Endometrial microvascular endothelial cells (primary cell): ENCODE data around the gene TRIM49. TPM values are rescaled to one million over a fixed set of nuclear protein-coding genes. Genes with fewer than 3 reads are reported as not detected.
"Not testable (repeated sequence)": the region's sequence is repeated elsewhere in the genome, so short reads cannot be mapped to it uniquely, and the experiment has no call there.

Source experiments
- in situ Hi-C: cut with HindIII; loops from 2 replicates; pipeline ENCODE4 v1.10.0; 2017; ENCODE audit warnings: low sequenced_read_pairs, low pct_unique_long_range_greater_than_20kb; ENCODE audit errors: inconsistent ontology term
- total RNA-seq: library from RNA; depleted of rRNA; stranded (reverse); fragments of >200 nt; gene quantifications from one replicate; pipeline ENCODE4 v1.2.3, GENCODE V29; 2015; ENCODE audit errors: inconsistent ontology term

The TRIM49 gene, protein sequence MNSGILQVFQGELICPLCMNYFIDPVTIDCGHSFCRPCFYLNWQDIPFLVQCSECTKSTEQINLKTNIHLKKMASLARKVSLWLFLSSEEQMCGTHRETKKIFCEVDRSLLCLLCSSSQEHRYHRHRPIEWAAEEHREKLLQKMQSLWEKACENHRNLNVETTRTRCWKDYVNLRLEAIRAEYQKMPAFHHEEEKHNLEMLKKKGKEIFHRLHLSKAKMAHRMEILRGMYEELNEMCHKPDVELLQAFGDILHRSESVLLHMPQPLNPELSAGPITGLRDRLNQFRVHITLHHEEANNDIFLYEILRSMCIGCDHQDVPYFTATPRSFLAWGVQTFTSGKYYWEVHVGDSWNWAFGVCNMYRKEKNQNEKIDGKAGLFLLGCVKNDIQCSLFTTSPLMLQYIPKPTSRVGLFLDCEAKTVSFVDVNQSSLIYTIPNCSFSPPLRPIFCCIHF
- not detected for total RNA-seq

DNA sequence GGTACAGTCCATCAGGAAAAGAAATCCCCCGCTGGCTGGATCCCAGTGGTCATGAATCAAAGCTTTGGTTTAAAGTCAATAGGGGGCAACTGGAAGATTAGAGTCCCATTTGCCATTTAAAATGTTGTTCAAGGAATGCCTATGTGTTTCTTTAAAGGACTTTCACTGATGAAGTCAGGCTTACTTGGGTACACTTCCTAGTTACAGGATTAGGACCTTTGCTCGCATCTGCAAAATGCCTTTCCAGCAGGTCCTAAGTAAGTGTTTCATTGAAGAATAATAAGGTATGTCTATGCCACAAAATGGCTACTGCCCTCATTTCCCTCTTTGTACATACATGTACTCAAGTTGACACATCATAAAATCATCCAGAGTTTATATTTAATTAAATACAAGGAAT, at the start of gene TRIM49:
TSS of gene TRIM49 (minus strand) at position 101 of the 400 bp plus-strand sequence. CDS start 4,106 bp downstream, outside the sequence.
- in situ Hi-C loops = not testable (repeated sequence)

DNA sequence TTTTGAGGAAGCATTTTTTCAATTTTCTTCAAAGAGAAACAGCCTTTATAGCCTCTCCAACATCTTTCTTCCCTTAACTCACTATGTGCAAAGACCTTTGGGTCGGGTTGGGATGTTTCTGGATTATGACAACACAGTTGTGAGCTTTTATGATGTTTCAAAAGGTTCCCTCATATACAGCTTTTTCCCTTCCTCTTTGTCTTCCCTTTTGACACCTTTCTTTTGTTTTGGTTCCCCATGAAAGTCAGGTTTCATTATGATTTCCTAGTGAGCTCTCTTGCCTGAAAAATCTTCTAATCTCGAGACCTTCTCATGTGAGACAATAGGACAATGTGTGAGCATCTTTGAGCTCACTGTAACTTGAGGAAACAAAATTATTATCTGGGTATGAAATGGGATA, 18.3 kb upstream of the TRIM49 start:
- in situ Hi-C loops = not testable (repeated sequence)

DNA sequence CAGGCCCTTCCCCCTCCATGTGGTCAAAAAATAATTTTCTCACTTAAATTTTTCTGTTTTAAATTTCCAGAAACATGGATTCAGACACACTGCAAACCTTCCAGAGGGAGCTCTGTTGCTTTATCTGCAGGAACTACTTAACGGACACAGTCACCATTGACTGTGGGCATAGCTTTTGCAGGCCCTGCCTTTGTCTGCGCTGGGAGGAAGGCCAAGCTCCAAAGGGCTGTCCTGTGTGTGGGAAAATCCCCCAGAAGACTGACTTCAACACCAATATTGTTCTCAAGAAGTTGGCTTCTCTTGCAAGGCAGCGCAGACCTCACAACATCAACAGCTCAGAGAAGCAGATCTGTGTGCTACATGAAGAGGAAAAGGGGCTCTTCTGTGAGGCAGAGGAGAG, 11.6 kb upstream of the TRIM49 start:
- in situ Hi-C loops = not testable (repeated sequence)

DNA sequence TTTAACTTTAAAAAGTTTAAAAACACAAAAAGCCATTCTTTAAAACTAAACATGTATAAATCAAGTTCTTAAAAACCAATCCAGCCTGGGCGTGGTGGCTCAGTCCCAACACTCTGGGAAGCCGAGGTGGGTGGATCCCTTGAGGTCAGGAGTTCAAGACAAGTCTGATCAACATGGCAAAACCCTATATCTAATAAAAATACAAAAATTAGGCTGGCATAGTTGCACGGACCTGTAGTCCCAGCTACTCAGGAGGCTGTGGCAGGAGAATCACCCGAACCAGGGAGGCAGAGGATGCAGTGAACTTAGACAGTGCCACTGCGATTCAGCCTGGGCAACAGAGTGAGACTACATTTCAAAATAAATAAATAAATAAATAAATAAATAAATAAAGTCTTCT, 5.2 kb upstream of the TRIM49 start:
- in situ Hi-C loops = not testable (repeated sequence)

DNA sequence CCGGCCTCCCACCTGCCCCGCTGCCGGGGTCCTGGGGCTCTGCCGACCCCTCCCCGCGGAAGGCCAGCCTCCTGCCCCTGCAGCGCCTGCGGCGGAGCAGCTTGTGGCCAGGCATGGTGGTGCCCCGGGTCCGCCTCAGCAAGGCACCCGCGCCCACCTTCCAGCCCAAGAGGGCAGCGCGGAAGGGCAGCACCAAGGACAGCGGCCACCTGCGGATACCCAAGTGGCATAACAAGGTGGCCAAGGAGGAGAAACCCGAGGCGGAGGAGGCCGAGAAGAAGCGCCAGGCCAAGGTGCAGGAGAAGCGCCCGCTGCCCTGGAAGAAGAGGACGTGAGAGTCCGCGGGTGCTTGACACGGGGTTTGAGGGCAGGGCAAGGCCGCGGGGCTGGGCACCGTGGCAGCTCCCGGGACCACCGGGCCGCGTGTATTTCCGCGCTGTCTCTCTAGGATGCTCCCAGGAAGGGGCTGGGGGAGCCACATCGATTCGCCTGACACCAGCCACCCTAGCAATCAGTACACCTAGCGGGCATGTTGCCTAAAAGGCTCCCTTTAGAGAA, 20.8 kb downstream of the TRIM49 start:
- in situ Hi-C loops = not testable (repeated sequence)

DNA sequence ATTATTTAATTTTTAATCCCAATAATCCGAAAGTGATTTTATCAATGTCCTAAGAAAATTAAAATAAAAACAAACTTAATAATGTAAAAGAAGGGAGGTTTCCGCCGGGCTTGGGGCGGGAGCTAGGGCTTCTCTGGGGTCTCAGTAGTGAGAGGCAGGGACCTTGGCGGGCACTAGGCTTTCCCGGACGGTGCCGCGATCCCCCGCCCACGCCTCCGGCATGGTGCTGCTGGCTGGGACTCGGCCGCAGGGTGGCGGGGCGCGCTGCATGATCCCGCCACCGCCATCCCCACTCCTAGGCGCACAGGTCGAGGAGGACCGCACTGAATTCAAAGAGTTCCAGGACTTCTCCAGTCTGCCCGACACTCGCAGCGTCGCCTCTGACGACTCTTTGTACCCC, 22.6 kb downstream of the TRIM49 start:
- in situ Hi-C loops = not testable (repeated sequence)

DNA sequence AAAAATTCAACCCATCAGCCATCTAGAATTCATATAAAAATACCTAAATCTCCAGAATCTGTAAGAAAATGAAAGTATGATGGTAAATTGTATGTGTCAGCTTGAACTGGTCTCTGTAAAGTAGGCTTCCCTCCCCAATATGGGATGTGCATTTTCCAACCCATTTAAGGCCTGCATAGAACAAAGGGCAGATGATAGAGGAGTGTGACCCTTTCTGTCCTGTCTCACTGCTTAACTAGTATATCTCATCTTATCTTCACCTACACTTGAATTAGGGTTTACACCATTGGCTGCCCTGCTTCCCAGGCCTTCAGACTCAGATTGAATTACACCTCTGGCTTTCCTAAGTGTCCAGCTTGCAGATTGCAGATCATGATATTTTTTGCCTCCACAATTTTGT, 57.6 kb downstream of the TRIM49 start:
- in situ Hi-C loops = not testable (repeated sequence)

Other genes starting within 250 kb of the TRIM49 start
- gene TRIM77, start 98.3 kb downstream of the TRIM49 start, total RNA-seq = not detected
- not detected for gene TRIM64B, start 69.9 kb upstream of the TRIM49 start, total RNA-seq
- gene TRIM49D1, start 113.7 kb upstream of the TRIM49 start, total RNA-seq = not detected
- not detected for gene TRIM49D2, start 115.5 kb upstream of the TRIM49 start, total RNA-seq
- not detected for gene TRIM64, start 157.5 kb upstream of the TRIM49 start, total RNA-seq
- gene TRIM49C, start 222.5 kb upstream of the TRIM49 start, total RNA-seq = not detected